Calu3 (cell line): ENCODE measurements around the gene ZBTB47. TPM values are rescaled to one million over a fixed set of nuclear protein-coding genes. Genes with fewer than 3 reads are reported as not detected.

Experiments
- BruUV-seq: library from RNA; stranded (reverse); fragments of 400-500 nt; replicated peaks from 2 replicates; lab custom pipeline; 2021; lab: Mats Ljungman, UMichigan
- CTCF ChIA-PET: fragments of 300-600 bp; sonication (Branson Sonifier 250); formaldehyde crosslinking; loops from one replicate; lab custom pipeline; 2022; ENCODE audit warnings: antibody characterized with exemption; lab: Charles Lee
- DNase-seq: peaks from one replicate; pipeline ENCODE4 v3.0.0; 2022
- H3K27ac Mint-ChIP-seq: one replicate; pipeline ENCODE4 v1.8.0; 2022; ENCODE audit warnings: mixed read lengths; ENCODE audit not compliant: unreplicated experiment
- H3K27me3 Mint-ChIP-seq: one replicate; pipeline ENCODE4 v1.8.0; 2022; ENCODE audit warnings: mixed read lengths; ENCODE audit not compliant: unreplicated experiment
- H3K36me3 Mint-ChIP-seq: one replicate; pipeline ENCODE4 v1.8.0; 2022; ENCODE audit warnings: mild to moderate bottlenecking, moderate library complexity, mixed read lengths; ENCODE audit not compliant: insufficient read depth, unreplicated experiment
- H3K4me1 Mint-ChIP-seq: one replicate; pipeline ENCODE4 v1.8.0; 2022; ENCODE audit warnings: mild to moderate bottlenecking, low read depth, mixed read lengths; ENCODE audit not compliant: unreplicated experiment
- H3K4me3 Mint-ChIP-seq: one replicate; pipeline ENCODE4 v1.8.0; 2022; ENCODE audit warnings: mild to moderate bottlenecking, low read depth, moderate library complexity, mixed read lengths; ENCODE audit not compliant: unreplicated experiment
- H3K9me3 Mint-ChIP-seq: one replicate; pipeline ENCODE4 v1.8.0; 2022; ENCODE audit warnings: low read depth, mixed read lengths; ENCODE audit not compliant: unreplicated experiment
- intact Hi-C: fragments of 100-400 bp; cut with micrococcal nuclease; formaldehyde crosslinking; loops from one replicate; pipeline ENCODE4 v1.10.0; 2022; ENCODE audit not compliant: unreplicated experiment
- total RNA-seq: library from RNA; stranded (reverse); gene quantifications from 2 replicates; pipeline ENCODE4 v1.2.3, GENCODE V29; 2022
- TF ChIP-seq, protein P1 (sequence below): fragments of 200-600 bp; IDR thresholded peaks from one replicate; pipeline ENCODE4 v1.8.0; 2022; ENCODE audit warnings: antibody characterized with exemption; ENCODE audit not compliant: unreplicated experiment

ZBTB47 gene
- total RNA-seq, 1 experiment from 2014 or later = 7.2 TPM

DNA sequence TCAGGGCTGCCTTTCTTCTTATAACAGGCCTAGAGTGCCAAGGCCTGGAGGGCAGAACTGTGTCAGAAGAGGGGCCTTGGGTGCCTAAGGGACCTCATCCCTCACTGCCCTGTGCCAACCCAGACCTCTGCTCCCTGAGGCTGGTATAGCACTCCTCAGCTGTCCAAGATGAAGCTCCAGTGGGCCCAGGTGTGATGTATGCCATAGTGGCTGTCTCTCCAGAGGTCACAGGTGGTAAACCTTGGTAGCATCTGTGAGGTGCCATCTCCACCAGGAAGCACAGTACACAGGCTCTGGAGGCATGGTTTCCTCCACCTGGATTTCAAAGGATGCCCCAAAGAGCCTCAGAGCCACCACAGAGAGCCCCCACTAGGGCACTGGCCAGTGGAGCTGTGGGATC lies 19.6 kb downstream of the ZBTB47 start:
- H3K4me3 Mint-ChIP-seq = no peak overlapping the region
- CTCF ChIA-PET = no interaction called here
- peaks cover 62% of the 10 kb centered on the region for H3K27me3 Mint-ChIP-seq
- no peaks in the 10 kb centered on the region for H3K4me1 Mint-ChIP-seq
- no peaks in the 10 kb centered on the region for H3K9me3 Mint-ChIP-seq
- no peak for DNase-seq
- TF ChIP-seq, protein P1, sequence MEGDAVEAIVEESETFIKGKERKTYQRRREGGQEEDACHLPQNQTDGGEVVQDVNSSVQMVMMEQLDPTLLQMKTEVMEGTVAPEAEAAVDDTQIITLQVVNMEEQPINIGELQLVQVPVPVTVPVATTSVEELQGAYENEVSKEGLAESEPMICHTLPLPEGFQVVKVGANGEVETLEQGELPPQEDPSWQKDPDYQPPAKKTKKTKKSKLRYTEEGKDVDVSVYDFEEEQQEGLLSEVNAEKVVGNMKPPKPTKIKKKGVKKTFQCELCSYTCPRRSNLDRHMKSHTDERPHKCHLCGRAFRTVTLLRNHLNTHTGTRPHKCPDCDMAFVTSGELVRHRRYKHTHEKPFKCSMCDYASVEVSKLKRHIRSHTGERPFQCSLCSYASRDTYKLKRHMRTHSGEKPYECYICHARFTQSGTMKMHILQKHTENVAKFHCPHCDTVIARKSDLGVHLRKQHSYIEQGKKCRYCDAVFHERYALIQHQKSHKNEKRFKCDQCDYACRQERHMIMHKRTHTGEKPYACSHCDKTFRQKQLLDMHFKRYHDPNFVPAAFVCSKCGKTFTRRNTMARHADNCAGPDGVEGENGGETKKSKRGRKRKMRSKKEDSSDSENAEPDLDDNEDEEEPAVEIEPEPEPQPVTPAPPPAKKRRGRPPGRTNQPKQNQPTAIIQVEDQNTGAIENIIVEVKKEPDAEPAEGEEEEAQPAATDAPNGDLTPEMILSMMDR = no peak
- no peak overlapping the region for H3K27ac Mint-ChIP-seq
- no TSS peak for BruUV-seq
- intact Hi-C loops = no loop called here
- no peaks in the 10 kb centered on the region for H3K36me3 Mint-ChIP-seq

DNA sequence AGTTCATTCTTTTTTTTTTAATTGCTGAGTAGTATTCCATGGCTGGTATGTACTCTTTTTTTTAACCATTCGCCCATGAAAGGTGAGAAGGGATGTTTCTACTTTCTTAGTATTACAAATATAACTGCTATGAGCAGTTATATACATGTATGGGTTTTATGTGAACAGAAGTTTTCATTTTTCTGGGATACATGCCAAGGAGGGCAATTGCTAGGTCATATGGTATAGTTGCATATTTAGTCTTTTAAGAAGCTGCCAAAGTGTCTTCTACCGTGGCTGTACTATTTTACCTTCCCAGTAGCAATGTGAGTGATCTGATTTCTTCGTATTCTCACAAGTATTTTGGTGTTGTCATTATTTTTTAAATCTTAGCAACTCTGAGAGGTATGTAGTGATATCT lies 20.6 kb downstream of the ZBTB47 start:
- no TSS peak for BruUV-seq
- H3K27me3 Mint-ChIP-seq = peaks cover 53% of the 10 kb centered on the region
- intact Hi-C loops = no loop called here
- no peaks in the 10 kb centered on the region for H3K9me3 Mint-ChIP-seq
- TF ChIP-seq, protein P1 = no peak
- no peaks in the 10 kb centered on the region for H3K4me1 Mint-ChIP-seq
- no peak overlapping the region for H3K4me3 Mint-ChIP-seq
- H3K27ac Mint-ChIP-seq = no peak overlapping the region
- no peak for DNase-seq
- CTCF ChIA-PET = no interaction called here
- H3K36me3 Mint-ChIP-seq = no peaks in the 10 kb centered on the region

DNA sequence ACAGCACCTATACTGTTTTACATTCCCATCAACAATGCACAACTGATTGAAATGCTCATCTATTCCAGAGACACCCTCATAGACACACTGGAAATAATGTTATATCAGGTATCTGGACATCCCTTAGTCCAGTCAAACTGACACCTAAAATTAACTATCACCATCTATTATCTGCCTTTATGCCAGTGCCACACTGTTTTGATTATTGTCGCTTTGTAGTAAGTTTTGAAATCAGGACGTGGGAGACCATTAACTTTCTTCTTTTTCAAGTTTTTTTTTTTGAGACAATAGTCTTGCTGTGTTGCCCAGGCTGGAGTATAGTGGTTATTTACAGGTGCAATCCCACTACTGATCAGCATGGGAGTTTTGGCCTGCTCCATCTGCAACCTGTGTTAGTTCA lies 22.4 kb downstream of the ZBTB47 start:
- no peaks in the 10 kb centered on the region for H3K9me3 Mint-ChIP-seq
- peaks cover 36% of the 10 kb centered on the region for H3K27me3 Mint-ChIP-seq
- H3K4me1 Mint-ChIP-seq = no peaks in the 10 kb centered on the region
- CTCF ChIA-PET = no interaction called here
- no peak for DNase-seq
- no TSS peak for BruUV-seq
- intact Hi-C loops = no loop called here
- no peak overlapping the region for H3K4me3 Mint-ChIP-seq
- no peaks in the 10 kb centered on the region for H3K36me3 Mint-ChIP-seq
- H3K27ac Mint-ChIP-seq = no peak overlapping the region
- TF ChIP-seq, protein P1 = no peak

DNA sequence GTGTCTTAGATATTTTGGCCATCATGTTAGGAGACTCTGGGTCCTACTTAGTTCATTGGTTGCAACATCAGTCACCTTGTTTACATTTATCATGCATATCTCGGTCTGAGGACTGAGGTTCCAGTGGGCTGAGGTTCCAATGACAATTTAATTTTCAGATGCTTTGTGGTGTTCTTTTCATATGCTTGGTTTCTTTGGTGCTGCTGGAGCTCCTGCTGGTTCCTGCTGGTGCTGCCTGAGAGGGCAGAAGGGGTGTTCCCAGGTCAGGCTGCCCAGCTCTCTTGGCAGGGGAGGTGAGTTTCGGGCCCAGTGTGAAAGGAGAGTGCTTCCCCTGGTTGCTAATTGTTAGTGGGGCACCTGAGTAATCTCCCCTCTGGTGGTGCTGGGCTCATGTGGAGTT lies 24.9 kb downstream of the ZBTB47 start:
- H3K36me3 Mint-ChIP-seq = no peaks in the 10 kb centered on the region
- intact Hi-C loops = no loop called here
- H3K4me1 Mint-ChIP-seq = peaks cover 6% of the 10 kb centered on the region
- H3K27me3 Mint-ChIP-seq = peaks cover 10% of the 10 kb centered on the region
- BruUV-seq = no TSS peak
- no peaks in the 10 kb centered on the region for H3K9me3 Mint-ChIP-seq
- TF ChIP-seq, protein P1 = no peak
- H3K27ac Mint-ChIP-seq = no peak overlapping the region
- DNase-seq = no peak
- CTCF ChIA-PET = no interaction called here
- no peak overlapping the region for H3K4me3 Mint-ChIP-seq
